ENCODE results near the gene MAF. TPM values are rescaled to one million over a fixed set of nuclear protein-coding genes. Genes with fewer than 3 reads are reported as not detected.

The MAF gene
- total RNA-seq, 1 experiment from 2014 or later, result 4.9 TPM

DNA sequence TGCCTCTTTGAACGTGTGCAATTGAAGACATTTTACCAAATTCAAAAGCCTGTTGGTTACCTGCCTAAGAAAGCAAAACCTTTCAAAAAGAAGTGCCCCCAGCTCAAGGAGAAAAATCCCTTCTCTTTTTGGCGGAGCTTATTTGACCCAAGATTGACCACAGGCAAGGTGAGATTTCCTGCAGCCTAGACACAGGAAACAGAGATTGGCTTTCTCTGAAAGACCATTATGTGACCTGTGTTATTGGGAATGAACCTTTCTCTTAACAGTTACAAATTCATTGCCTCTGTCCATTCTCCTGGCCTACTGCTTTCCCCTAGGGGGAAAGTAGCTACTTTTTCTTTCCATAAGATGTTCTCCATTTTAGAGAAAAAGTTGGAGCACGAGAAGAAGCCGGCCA is 42.1 kb upstream of the MAF start:
- H3K4me3 Mint-ChIP-seq, result no peak overlapping the region

More for the DNA sequence above, 42.1 kb upstream of the MAF start:
- Mint-ChIP-seq H3K27me3 (ENCODE audit: low read depth) (peaks cover 2% of the 10 kb centered on the region; the same call in 1 of the 2 replicates), H3K36me3 (ENCODE audit: insufficient read depth in 1 of 3, low read depth in 3 of 3) (no peaks in the 10 kb centered on the region), H3K9me3 (no peaks in the 10 kb centered on the region), H3K4me1 (no peaks in the 10 kb centered on the region), H3K27ac (no peak overlapping the region)
- H2BK20ac ChIP-seq (ENCODE audit: low read depth, low read length, poor library complexity, severe bottlenecking), result no peak overlapping the region
- no peak overlapping the region for H2BK15ac ChIP-seq (ENCODE audit: low read depth, low read length)
- H4K20me1 ChIP-seq (ENCODE audit: control insufficient read depth, insufficient read depth, insufficient read length), result no peaks in the 10 kb centered on the region
- H4K91ac ChIP-seq (ENCODE audit: insufficient read length, low read depth, low read length), result no peak overlapping the region
- no peaks in the 10 kb centered on the region for H3K9me3 ChIP-seq (ENCODE audit: control insufficient read depth, low read depth, low read length)
- no peak overlapping the region for H3K18ac ChIP-seq (ENCODE audit: insufficient read length, low read depth, low read length)
- H2BK12ac ChIP-seq (ENCODE audit: insufficient read length, low read depth, low read length), result no peak overlapping the region
- H3K79me1 ChIP-seq (ENCODE audit: insufficient read depth, low read depth, low read length, poor library complexity, severe bottlenecking), result no peaks in the 10 kb centered on the region
- TF ChIP-seq CTCF (conservative IDR thresholded peaks at IDR 0.05), result no peak
- DNase-seq, result no peak
- H3K4me1 ChIP-seq (ENCODE audit: insufficient read depth, low read length), result no peaks in the 10 kb centered on the region
- H3K9ac ChIP-seq (ENCODE audit: extremely low read depth, insufficient read length, low read length), result no peak overlapping the region
- no peak overlapping the region for H2AK5ac ChIP-seq (ENCODE audit: insufficient read length, low read length)
- no peak overlapping the region for H2AFZ ChIP-seq (ENCODE audit: low read length)
- no peak overlapping the region for H3K14ac ChIP-seq (ENCODE audit: insufficient read depth, low read length)
- no peaks in the 10 kb centered on the region for H3K27me3 ChIP-seq (ENCODE audit: insufficient read depth, low read length)
- H3K79me2 ChIP-seq (ENCODE audit: insufficient read depth, low read length), result no peaks in the 10 kb centered on the region
- H4K8ac ChIP-seq (replicated peaks; ENCODE audit: insufficient read length, low read depth, low read length), result no peak overlapping the region
- no peak overlapping the region for H3K27ac ChIP-seq (ENCODE audit: insufficient read length, low read depth, low read length)
- no CpG with 5 or more reads among the region's 4 CpGs for WGBS (ENCODE audit: extremely low coverage, insufficient read length, low lambda C conversion rate)
- no peak overlapping the region for H3K23ac ChIP-seq (ENCODE audit: insufficient read length, low read depth, low read length)
- no peak overlapping the region for H3K4ac ChIP-seq (ENCODE audit: low read depth, low read length)
- no peak overlapping the region for H3K56ac ChIP-seq (ENCODE audit: insufficient read length, low read depth, low read length)
- H3K4me2 ChIP-seq (ENCODE audit: insufficient read depth, insufficient read length, low read length), result no peak overlapping the region
- no peak overlapping the region for H2BK5ac ChIP-seq (ENCODE audit: insufficient read length, low read length)
- no peak overlapping the region for H3T11ph ChIP-seq (ENCODE audit: low read length)
- no peaks in the 10 kb centered on the region for H3K23me2 ChIP-seq (ENCODE audit: insufficient read length, low read depth, low read length, poor library complexity, severe bottlenecking)
- no peak overlapping the region for H4K5ac ChIP-seq (ENCODE audit: insufficient read length, low read depth, low read length)
- no peak overlapping the region for H2BK120ac ChIP-seq (ENCODE audit: low read depth, low read length, poor library complexity, severe bottlenecking)
